Endothelial cell of umbilical vein (primary cell): ENCODE results near the gene PPP1R9B. TPM values are rescaled to one million over a fixed set of nuclear protein-coding genes. Genes with fewer than 3 reads are reported as not detected.

ENCODE experiments used
- BruUV-seq: library from RNA; stranded (reverse); fragments of 400-500 nt; replicated peaks from 2 replicates; lab custom pipeline; 2021; lab: Mats Ljungman, UMichigan
- CTCF ChIA-PET: fragments of 300-600, 350-600 bp; sonication (Branson Sonifier 250); formaldehyde crosslinking; loops from one replicate; lab custom pipeline; 2021; ENCODE audit warnings: antibody characterized with exemption, inconsistent platforms; lab: Charles Lee
- POLR2A ChIA-PET: fragments of 300-600, 350-600 bp; sonication (Branson Sonifier 250); formaldehyde crosslinking; loops from one replicate; lab custom pipeline; 2021; ENCODE audit warnings: antibody characterized with exemption, inconsistent platforms; lab: Charles Lee
- DNase-seq: peaks from one replicate; pipeline ENCODE4 v3.0.0-alpha.2; 2011; ENCODE audit warnings: low read depth, low spot score
- FAIRE-seq: peaks from 2 replicates; lab custom pipeline; 2011; peaks lifted over from hg19 to GRCh38; lab: Jason Lieb, UNC
- H2AFZ ChIP-seq: 2 replicates; pipeline ENCODE4 v1.6.0; 2012; ENCODE audit warnings: low read depth, low read length, control low read depth, inconsistent platforms
- H3K27ac ChIP-seq: 2 replicates; pipeline ENCODE4 v1.5.1; 2011; ENCODE audit warnings: low read depth, mild to moderate bottlenecking, control low read depth, low read length, moderate library complexity; ENCODE audit not compliant: insufficient read depth
- H3K27me3 ChIP-seq, 2 experiments: 2 replicates each; pipeline versions ENCODE4 v1.6.0 to v1.6.1; 2011; ENCODE audit warnings: low read length in 2 of 2, mixed read lengths in 1 of 2; ENCODE audit not compliant: control insufficient read depth in 2 of 2, insufficient read depth in 2 of 2
- H3K36me3 ChIP-seq, 2 experiments: 2 replicates in 1 of 2; 3 replicates in 1 of 2; pipeline ENCODE4 v1.5.1; 2011; ENCODE audit warnings: low read length in 2 of 2, mild to moderate bottlenecking in 1 of 2, moderate library complexity in 1 of 2; ENCODE audit not compliant: control insufficient read depth in 2 of 2, insufficient read depth in 2 of 2; ENCODE audit errors: extremely low read depth in 1 of 2
- H3K4me1 ChIP-seq: 3 replicates; pipeline ENCODE4 v1.5.1; 2011; ENCODE audit warnings: mild to moderate bottlenecking, low read length; ENCODE audit not compliant: control insufficient read depth, insufficient read depth; ENCODE audit errors: extremely low read depth
- H3K4me2 ChIP-seq: 2 replicates; pipeline ENCODE4 v1.6.1; 2011; ENCODE audit warnings: low read length, control low read depth, mixed read lengths; ENCODE audit not compliant: insufficient read depth
- H3K4me3 ChIP-seq, 3 experiments: fragments of 200-600 bp in 1 of 3; sonication (generic), shearing (Covaris generic) in 1 of 3; replicated peaks in 1 of 3; 2 replicates each; pipeline ENCODE4 v1.5.1; 2011 to 2016; ENCODE audit warnings: control low read depth in 3 of 3, low read length in 3 of 3, mild to moderate bottlenecking in 2 of 3, inconsistent platforms in 1 of 3, low read depth in 1 of 3, moderate library complexity in 1 of 3; ENCODE audit not compliant: insufficient read depth in 1 of 3
- H3K79me2 ChIP-seq: 2 replicates; pipeline ENCODE4 v1.6.0; 2012; ENCODE audit warnings: low read length, inconsistent platforms; ENCODE audit not compliant: control insufficient read depth, insufficient read depth
- H3K9ac ChIP-seq: replicated peaks from 2 replicates; pipeline ENCODE3; 2011; ENCODE audit warnings: low read length, control low read depth; ENCODE audit not compliant: insufficient read depth; ENCODE audit errors: extremely low read depth
- H3K9me1 ChIP-seq: replicated peaks from 3 replicates; pipeline ENCODE4 v1.6.0; 2011; ENCODE audit warnings: mild to moderate bottlenecking, low read length; ENCODE audit not compliant: control insufficient read depth, insufficient read depth; ENCODE audit errors: extremely low read depth
- H3K9me3 ChIP-seq: replicated peaks from 2 replicates; pipeline ENCODE4 v1.5.1; 2012; ENCODE audit warnings: low read length, inconsistent platforms; ENCODE audit not compliant: control insufficient read depth, insufficient read depth
- H4K20me1 ChIP-seq: replicated peaks from 2 replicates; pipeline ENCODE3; 2011; ENCODE audit warnings: mild to moderate bottlenecking, low read length; ENCODE audit not compliant: control insufficient read depth, insufficient read depth; ENCODE audit errors: extremely low read depth
- EZH2 ChIP-seq: IDR thresholded peaks from 2 replicates; pipeline ENCODE4 v1.6.1; 2012; ENCODE audit warnings: borderline replicate concordance, low read depth, mild to moderate bottlenecking, moderate library complexity, low read length, inconsistent platforms; ENCODE audit not compliant: severe bottlenecking
- FOS ChIP-seq: IDR thresholded peaks from 2 replicates; pipeline ENCODE4 v1.6.1; 2011; ENCODE audit warnings: mild to moderate bottlenecking, low read length, moderate library complexity, borderline replicate concordance; ENCODE audit not compliant: insufficient read depth
- GATA2 ChIP-seq: IDR thresholded peaks from 2 replicates; pipeline ENCODE4 v1.7.0; 2011; ENCODE audit warnings: low read depth, mild to moderate bottlenecking, moderate library complexity, mixed read lengths, low read length; ENCODE audit not compliant: insufficient read length, insufficient read depth
- JUN ChIP-seq: IDR thresholded peaks from 2 replicates; pipeline ENCODE4 v1.6.1; 2011; ENCODE audit warnings: borderline replicate concordance, low read depth; ENCODE audit not compliant: insufficient read length, insufficient read depth
- MYC ChIP-seq: IDR thresholded peaks from one replicate; pipeline ENCODE4 v1.6.1; 2011; ENCODE audit warnings: mild to moderate bottlenecking, low read depth, low read length
- POLR2A ChIP-seq: IDR thresholded peaks from 2 replicates; pipeline ENCODE4 v1.6.1; 2012; ENCODE audit warnings: low read depth, mild to moderate bottlenecking, control low read depth, low read length
- POLR2AphosphoS5 ChIP-seq: IDR thresholded peaks from 2 replicates; pipeline ENCODE4 v1.6.1; 2012; ENCODE audit warnings: low read depth, mild to moderate bottlenecking, control low read depth, low read length, moderate library complexity; ENCODE audit not compliant: insufficient read depth
- dilution Hi-C: fragments of 300-500 bp; cut with MboI; formaldehyde crosslinking; loops from one replicate; pipeline ENCODE4 v1.15.0; 2019; ENCODE audit warnings: low sequenced_read_pairs; ENCODE audit not compliant: extremely low pct_ligation_motif_present
- intact Hi-C: fragments of 100-400 bp; cut with micrococcal nuclease; formaldehyde crosslinking; loops from one replicate; pipeline ENCODE4 v1.10.0; 2022
- polyA plus RNA-seq, 4 experiments: library from polyadenylated mRNA; depleted of rRNA in 3 of 4; stranded (reverse) in 3 of 4; unstranded in 1 of 4; fragments of >200 nt; gene quantifications; 2 replicates each; pipeline versions ENCODE4 v1.2.1 to v1.2.3, GENCODE V29; 2011 to 2012; ENCODE audit warnings: missing spikeins in 1 of 4
- total RNA-seq: library from RNA; stranded (reverse); gene quantifications from 2 replicates; pipeline ENCODE4 v1.2.3, GENCODE V29; 2021
- TF ChIP-seq, protein P1 (sequence below), 2 donors: IDR thresholded peaks; 1 replicate in 1 of 2; 2 replicates in 1 of 2; pipeline ENCODE4 v1.5.1; 2011; ENCODE audit warnings: low read length in 2 of 2, mild to moderate bottlenecking in 2 of 2, moderate library complexity in 2 of 2, control low read depth in 1 of 2, inconsistent platforms in 1 of 2, low read depth in 1 of 2; ENCODE audit not compliant: insufficient read depth in 1 of 2; ENCODE audit errors: extremely low read depth in 1 of 2
- TF ChIP-seq, protein P2 (sequence below): IDR thresholded peaks from 2 replicates; pipeline ENCODE4 v1.6.1; 2011; ENCODE audit not compliant: insufficient read depth, insufficient read length

The PPP1R9B gene
- total and polyA plus RNA-seq, 2 donors (not counting 3 experiments of a cell fraction or from before 2014, with no cell fraction given): 20.1 to 60.2 TPM

DNA sequence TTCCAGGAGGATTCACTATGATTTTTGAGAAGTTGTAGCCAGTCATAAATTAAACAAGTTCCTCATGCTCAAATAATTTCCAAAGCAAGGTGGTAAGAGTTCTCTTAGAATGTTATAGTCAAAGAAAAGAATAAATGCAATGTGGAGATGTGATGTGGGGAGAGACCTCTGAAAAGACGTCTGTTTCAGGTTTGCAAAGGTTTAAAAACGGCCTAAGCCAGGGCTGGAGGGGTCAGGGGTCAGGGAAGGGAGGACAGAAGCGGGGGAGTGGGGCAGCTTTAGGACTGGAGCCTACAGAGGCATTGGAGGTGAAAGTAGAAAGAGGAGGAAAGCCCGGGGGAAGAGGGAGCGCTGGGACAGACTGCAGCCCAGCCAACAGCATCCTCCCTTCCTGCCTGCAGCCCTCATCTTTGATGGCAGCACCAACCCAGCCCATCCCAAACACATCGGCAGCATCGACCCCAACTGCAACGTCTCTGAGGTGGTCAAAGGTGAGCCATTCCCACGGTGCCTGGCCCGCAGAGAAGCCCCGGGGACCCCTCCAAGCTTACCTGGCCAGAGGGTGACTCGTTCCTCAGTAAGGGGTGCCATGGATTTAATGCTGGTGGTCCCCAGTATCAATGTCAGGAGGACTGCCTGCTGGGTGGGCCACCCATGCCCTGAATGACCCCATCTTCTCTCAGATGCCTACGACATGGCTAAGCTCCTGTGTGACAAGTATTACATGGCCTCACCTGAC lies 43.9 kb downstream of the PPP1R9B start:
- no peaks in the 10 kb centered on the region for H3K9me3 ChIP-seq
- CTCF ChIA-PET: interaction anchor here (1.3 to 4.1 kb wide), 3 partner anchors 11 to 92 kb away, joined by 3 to 29 read pairs (median 13); no protein-coding TSS in a partner anchor
- BruUV-seq: no TSS peak
- no peak overlapping the region for H3K9ac ChIP-seq
- TF ChIP-seq EZH2: no peak
- TF ChIP-seq POLR2A: no peak
- no peak for TF ChIP-seq MYC
- TF ChIP-seq, protein P1, sequence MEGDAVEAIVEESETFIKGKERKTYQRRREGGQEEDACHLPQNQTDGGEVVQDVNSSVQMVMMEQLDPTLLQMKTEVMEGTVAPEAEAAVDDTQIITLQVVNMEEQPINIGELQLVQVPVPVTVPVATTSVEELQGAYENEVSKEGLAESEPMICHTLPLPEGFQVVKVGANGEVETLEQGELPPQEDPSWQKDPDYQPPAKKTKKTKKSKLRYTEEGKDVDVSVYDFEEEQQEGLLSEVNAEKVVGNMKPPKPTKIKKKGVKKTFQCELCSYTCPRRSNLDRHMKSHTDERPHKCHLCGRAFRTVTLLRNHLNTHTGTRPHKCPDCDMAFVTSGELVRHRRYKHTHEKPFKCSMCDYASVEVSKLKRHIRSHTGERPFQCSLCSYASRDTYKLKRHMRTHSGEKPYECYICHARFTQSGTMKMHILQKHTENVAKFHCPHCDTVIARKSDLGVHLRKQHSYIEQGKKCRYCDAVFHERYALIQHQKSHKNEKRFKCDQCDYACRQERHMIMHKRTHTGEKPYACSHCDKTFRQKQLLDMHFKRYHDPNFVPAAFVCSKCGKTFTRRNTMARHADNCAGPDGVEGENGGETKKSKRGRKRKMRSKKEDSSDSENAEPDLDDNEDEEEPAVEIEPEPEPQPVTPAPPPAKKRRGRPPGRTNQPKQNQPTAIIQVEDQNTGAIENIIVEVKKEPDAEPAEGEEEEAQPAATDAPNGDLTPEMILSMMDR (IDR thresholded peaks at IDR 0.05; ENCODE audit: extremely low read depth in 1 of 2, insufficient read depth in 1 of 2, low read depth in 1 of 2, low read length in 2 of 2): no peak
- TF ChIP-seq POLR2AphosphoS5: no peak
- TF ChIP-seq JUN: no peak
- no peak for TF ChIP-seq GATA2
- TF ChIP-seq, protein P2, sequence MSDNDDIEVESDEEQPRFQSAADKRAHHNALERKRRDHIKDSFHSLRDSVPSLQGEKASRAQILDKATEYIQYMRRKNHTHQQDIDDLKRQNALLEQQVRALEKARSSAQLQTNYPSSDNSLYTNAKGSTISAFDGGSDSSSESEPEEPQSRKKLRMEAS: no peak
- no peak for TF ChIP-seq FOS
- no peaks in the 10 kb centered on the region for H3K4me1 ChIP-seq
- H3K79me2 ChIP-seq: no peaks in the 10 kb centered on the region
- no peak overlapping the region for H3K4me2 ChIP-seq
- dilution Hi-C loops (no loop called here), intact Hi-C loops (no loop called here)
- H3K36me3 ChIP-seq: no peaks in the 10 kb centered on the region
- POLR2A ChIA-PET: no interaction called here
- no peak overlapping the region for H3K4me3 ChIP-seq
- no peak overlapping the region for H2AFZ ChIP-seq
- no peaks in the 10 kb centered on the region for H3K9me1 ChIP-seq
- H4K20me1 ChIP-seq: no peaks in the 10 kb centered on the region
- DNase-seq: no peak
- no peak for FAIRE-seq
- H3K27me3 ChIP-seq: no peaks in the 10 kb centered on the region
- no peak overlapping the region for H3K27ac ChIP-seq
